Keratinocyte (primary cell): ENCODE results near the gene ZBTB5.

ENCODE experiments used
- EZH2 ChIP-seq: IDR thresholded peaks from one replicate; pipeline ENCODE4 v1.6.1; 2012; ENCODE audit warnings: inconsistent platforms, mild to moderate bottlenecking, low read length, moderate library complexity
- TF ChIP-seq, protein P1 (sequence below), 3 experiments: IDR thresholded peaks in 1 of 3; conservative IDR thresholded peaks in 1 of 3; optimal IDR thresholded peaks in 1 of 3; 2 replicates in 2 of 3; 3 replicates in 1 of 3; pipeline versions ENCODE3 to v1.5.1; 2011; ENCODE audit warnings: low read length in 3 of 3, mild to moderate bottlenecking in 3 of 3, moderate library complexity in 2 of 3, control low read depth in 1 of 3, inconsistent platforms in 1 of 3; ENCODE audit not compliant: insufficient read depth in 2 of 3; ENCODE audit errors: extremely low read depth in 1 of 3

DNA sequence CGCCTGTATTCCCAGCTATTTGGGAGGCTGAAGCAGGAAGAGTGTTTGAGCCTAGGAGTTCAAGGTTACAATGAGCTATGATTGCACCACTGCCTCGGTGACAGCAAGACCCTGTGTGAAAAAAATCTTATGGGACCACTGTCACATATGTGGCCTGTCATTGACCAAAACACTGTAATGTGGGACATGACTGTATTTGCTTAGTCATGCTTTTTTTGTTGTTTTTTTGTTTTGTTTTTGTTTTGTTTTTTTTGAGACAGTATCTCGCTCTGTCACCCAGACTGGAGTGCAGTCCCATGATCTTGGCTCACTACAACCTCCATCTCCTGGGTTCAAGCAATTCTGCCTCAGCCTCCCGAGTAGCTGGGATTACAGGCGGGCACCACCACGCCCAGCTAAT lies 34.0 kb upstream of the ZBTB5 start:
- TF ChIP-seq, protein P1, sequence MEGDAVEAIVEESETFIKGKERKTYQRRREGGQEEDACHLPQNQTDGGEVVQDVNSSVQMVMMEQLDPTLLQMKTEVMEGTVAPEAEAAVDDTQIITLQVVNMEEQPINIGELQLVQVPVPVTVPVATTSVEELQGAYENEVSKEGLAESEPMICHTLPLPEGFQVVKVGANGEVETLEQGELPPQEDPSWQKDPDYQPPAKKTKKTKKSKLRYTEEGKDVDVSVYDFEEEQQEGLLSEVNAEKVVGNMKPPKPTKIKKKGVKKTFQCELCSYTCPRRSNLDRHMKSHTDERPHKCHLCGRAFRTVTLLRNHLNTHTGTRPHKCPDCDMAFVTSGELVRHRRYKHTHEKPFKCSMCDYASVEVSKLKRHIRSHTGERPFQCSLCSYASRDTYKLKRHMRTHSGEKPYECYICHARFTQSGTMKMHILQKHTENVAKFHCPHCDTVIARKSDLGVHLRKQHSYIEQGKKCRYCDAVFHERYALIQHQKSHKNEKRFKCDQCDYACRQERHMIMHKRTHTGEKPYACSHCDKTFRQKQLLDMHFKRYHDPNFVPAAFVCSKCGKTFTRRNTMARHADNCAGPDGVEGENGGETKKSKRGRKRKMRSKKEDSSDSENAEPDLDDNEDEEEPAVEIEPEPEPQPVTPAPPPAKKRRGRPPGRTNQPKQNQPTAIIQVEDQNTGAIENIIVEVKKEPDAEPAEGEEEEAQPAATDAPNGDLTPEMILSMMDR (optimal IDR thresholded peaks at IDR 0.05 in 1 of 3, IDR thresholded peaks at IDR 0.05 in 1 of 3, conservative IDR thresholded peaks at IDR 0.05 in 1 of 3; ENCODE audit: extremely low read depth in 1 of 3, insufficient read depth in 2 of 3, low read length in 3 of 3) = no peak
- no peak for TF ChIP-seq EZH2
